NCI-H510A (cell line): ENCODE data around the gene AASDH.

Experiments
- DNase-seq: peaks from one replicate; lab custom pipeline; 2025; lab: John Stamatoyannopoulos, UW

The AASDH gene

GRCh38 chr4:56387023-56388001 lies at the start of gene AASDH:
TSS of gene AASDH (minus strand) at chr4:56387491. CDS start at chr4:56384299, 3,192 bp downstream.
- DNase-seq = peak; percentile 93

GRCh38 chr4:56435140-56435926 lies 48.0 kb upstream of the AASDH start, which contains the start of gene PPAT:
TSS of gene PPAT (minus strand) at chr4:56435615. CDS start at chr4:56435477, 138 bp downstream.
- peak; percentile 97 for DNase-seq

GRCh38 chr4:56434599-56435139 lies 47.4 kb upstream of the AASDH start:
- peak; percentile 82 for DNase-seq

GRCh38 chr4:56433280-56433679 lies 46.0 kb upstream of the AASDH start:
- DNase-seq = no peak

- no peak for DNase-seq
Measured at GRCh38 chr4:56430203-56430602, 42.9 kb upstream of the AASDH start.

GRCh38 chr4:56427179-56427578 lies 39.9 kb upstream of the AASDH start:
- no peak for DNase-seq

- no peak for DNase-seq
Measured at GRCh38 chr4:56426273-56426672, 39.0 kb upstream of the AASDH start.

GRCh38 chr4:56425518-56425917 lies 38.2 kb upstream of the AASDH start:
- DNase-seq = no peak

GRCh38 chr4:56424697-56425514 lies 37.6 kb upstream of the AASDH start:
- DNase-seq = no peak

- DNase-seq = no peak
Measured at GRCh38 chr4:56424176-56424575, 36.9 kb upstream of the AASDH start.

GRCh38 chr4:56417396-56417795 lies 30.1 kb upstream of the AASDH start:
- no peak for DNase-seq

- no peak for DNase-seq
Measured at GRCh38 chr4:56416349-56416748, 29.1 kb upstream of the AASDH start.

GRCh38 chr4:56414135-56414670 lies 26.9 kb upstream of the AASDH start:
- DNase-seq = no peak

- peak; percentile 55 for DNase-seq
Measured at GRCh38 chr4:56410247-56411062, 23.2 kb upstream of the AASDH start.

GRCh38 chr4:56409511-56410090 lies 22.3 kb upstream of the AASDH start:
- DNase-seq = no peak

GRCh38 chr4:56408978-56409377 lies 21.7 kb upstream of the AASDH start:
- no peak for DNase-seq

GRCh38 chr4:56406151-56406550 lies 18.9 kb upstream of the AASDH start:
- no peak for DNase-seq

- DNase-seq = no peak
Measured at GRCh38 chr4:56405016-56405415, 17.7 kb upstream of the AASDH start.

GRCh38 chr4:56400560-56400959 lies 13.3 kb upstream of the AASDH start:
- DNase-seq = no peak

GRCh38 chr4:56391270-56391669 lies 4.0 kb upstream of the AASDH start:
- no peak for DNase-seq
